PC-3 (cell line): ENCODE data around the gene KRT35. TPM values are rescaled to one million over a fixed set of nuclear protein-coding genes. Genes with fewer than 3 reads are reported as not detected.

ENCODE experiments used
- ATAC-seq: fragments of 200-7000 bp; cut with Tn5 transposase; 2 replicates; pipeline ENCODE4 v1.9.1; 2020; ENCODE audit warnings: mild to moderate bottlenecking, moderate library complexity
- BruUV-seq: library from RNA; stranded (reverse); fragments of 400-500 nt; replicated peaks from 2 replicates; lab custom pipeline; 2021; lab: Mats Ljungman, UMichigan
- CTCF ChIA-PET: fragments of 300-600 bp; sonication (Branson Sonifier 250); formaldehyde crosslinking; loops from one replicate; lab custom pipeline; 2022; ENCODE audit warnings: antibody characterized with exemption; lab: Charles Lee
- POLR2A ChIA-PET: fragments of 300-600 bp; sonication (Branson Sonifier 250); formaldehyde crosslinking; loops from one replicate; lab custom pipeline; 2022; ENCODE audit warnings: antibody characterized with exemption; ENCODE audit not compliant: unreplicated experiment; lab: Charles Lee
- DNase-seq: peaks from one replicate; pipeline ENCODE4 v3.0.0-alpha.2; 2015
- H2AFZ ChIP-seq: fragments of 300-600 bp; sonication (generic); 2 replicates; pipeline ENCODE4 v1.6.0; 2016; ENCODE audit warnings: antibody characterized with exemption, low read length
- H3F3A ChIP-seq: fragments of 300-600 bp; sonication (generic); one replicate; pipeline ENCODE4 v1.6.0; 2017; ENCODE audit warnings: antibody characterized with exemption, low read length, control low read depth, mild to moderate bottlenecking; ENCODE audit not compliant: unreplicated experiment
- H3K27ac ChIP-seq: fragments of 300-600 bp; sonication (generic); 2 replicates; pipeline ENCODE4 v1.5.1; 2016; ENCODE audit warnings: mild to moderate bottlenecking, low read length
- H3K27me3 ChIP-seq: fragments of 300-600 bp; sonication (generic); 2 replicates; pipeline ENCODE4 v1.6.1; 2016; ENCODE audit warnings: low read length, mixed read lengths
- H3K36me3 ChIP-seq: fragments of 300-600 bp; sonication (generic); 2 replicates; pipeline ENCODE4 v1.6.1; 2016; ENCODE audit warnings: low read depth, mixed run types, low read length, mixed read lengths
- H3K4me1 ChIP-seq: fragments of 300-600 bp; sonication (generic); 2 replicates; pipeline ENCODE4 v1.5.1; 2016; ENCODE audit warnings: low read length; ENCODE audit not compliant: insufficient read depth
- H3K4me2 ChIP-seq: fragments of 300-600 bp; sonication (generic); 2 replicates; pipeline ENCODE4 v1.6.0; 2016; ENCODE audit warnings: low read length
- H3K4me3 ChIP-seq: fragments of 300-600 bp; sonication (generic); 2 replicates; pipeline ENCODE4 v1.5.1; 2016; ENCODE audit warnings: mild to moderate bottlenecking, low read length, mixed read lengths
- H3K79me2 ChIP-seq: fragments of 300-600 bp; sonication (generic); 2 replicates; pipeline ENCODE4 v1.6.1; 2017; ENCODE audit warnings: low read length, mixed read lengths
- H3K9ac ChIP-seq: fragments of 300-600 bp; sonication (generic); 2 replicates; pipeline ENCODE4 v1.6.0; 2016; ENCODE audit warnings: mild to moderate bottlenecking, low read length
- H3K9me2 ChIP-seq: fragments of 300-600 bp; sonication (generic); replicated peaks from 2 replicates; pipeline ENCODE4 v1.6.1; 2016; ENCODE audit warnings: mixed run types, low read length, mixed read lengths
- H3K9me3 ChIP-seq: fragments of 300-600 bp; sonication (generic); 2 replicates; pipeline ENCODE4 v1.6.1; 2016; ENCODE audit warnings: low read length, mixed read lengths
- H4K20me1 ChIP-seq: fragments of 300-600 bp; sonication (generic); 2 replicates; pipeline ENCODE4 v1.6.1; 2016; ENCODE audit warnings: low read length, mixed read lengths
- EZH2 ChIP-seq: fragments of 300-600 bp; sonication (generic); IDR thresholded peaks from one replicate; pipeline ENCODE4 v1.6.1; 2017; ENCODE audit warnings: antibody characterized with exemption, mild to moderate bottlenecking, low read length; ENCODE audit not compliant: unreplicated experiment
- EZH2phosphoT487 ChIP-seq: fragments of 300-600 bp; sonication (generic); IDR thresholded peaks from 2 replicates; pipeline ENCODE4 v1.6.1; 2018; ENCODE audit warnings: mild to moderate bottlenecking, antibody characterized with exemption, low read length, borderline replicate concordance
- intact Hi-C: fragments of 100-400 bp; cut with micrococcal nuclease; formaldehyde crosslinking; loops from 2 replicates; pipeline ENCODE4 v1.9.0; 2023
- total RNA-seq: library from RNA; depleted of rRNA; stranded (reverse); fragments of >200 nt; gene quantifications from 2 replicates; pipeline ENCODE4 v1.2.3, GENCODE V29; 2014
- TF ChIP-seq, protein P1 (sequence below): fragments of 300-600 bp; sonication (generic); conservative IDR thresholded peaks from 2 replicates; pipeline ENCODE4 v1.5.1; 2017; ENCODE audit warnings: antibody characterized with exemption, low read depth, mild to moderate bottlenecking, low read length

Gene KRT35
- total RNA-seq, 1 experiment from 2014 or later: not detected

DNA sequence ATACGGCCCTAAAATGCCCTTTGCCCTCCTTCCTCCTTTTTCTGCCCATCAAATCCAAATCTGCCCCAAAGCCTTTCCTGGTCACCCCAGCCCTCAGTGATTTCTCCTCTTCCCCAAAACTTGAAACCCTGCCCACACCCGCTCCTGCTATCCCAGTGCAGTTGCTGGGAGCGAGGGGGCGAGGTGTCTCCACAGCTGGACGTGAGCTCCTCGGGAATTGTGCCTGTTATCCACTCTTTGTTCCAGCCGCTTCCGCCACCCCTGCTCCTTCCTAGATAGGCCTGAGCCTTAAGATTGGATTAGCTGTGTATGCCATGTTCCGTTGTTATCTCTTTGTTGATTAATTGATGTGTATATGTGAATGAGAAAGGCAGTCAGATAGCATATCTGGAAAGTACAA, 2.6 kb upstream of the KRT35 start:
- no peaks in the 10 kb centered on the region for H3K36me3 ChIP-seq
- no peaks in the 10 kb centered on the region for H3K9me2 ChIP-seq
- H3K27ac ChIP-seq: no peak overlapping the region
- ChIA-PET CTCF (no interaction called here), POLR2A (no interaction called here)
- TF ChIP-seq EZH2 (no peak), EZH2phosphoT487 (no peak)
- TF ChIP-seq, protein P1, sequence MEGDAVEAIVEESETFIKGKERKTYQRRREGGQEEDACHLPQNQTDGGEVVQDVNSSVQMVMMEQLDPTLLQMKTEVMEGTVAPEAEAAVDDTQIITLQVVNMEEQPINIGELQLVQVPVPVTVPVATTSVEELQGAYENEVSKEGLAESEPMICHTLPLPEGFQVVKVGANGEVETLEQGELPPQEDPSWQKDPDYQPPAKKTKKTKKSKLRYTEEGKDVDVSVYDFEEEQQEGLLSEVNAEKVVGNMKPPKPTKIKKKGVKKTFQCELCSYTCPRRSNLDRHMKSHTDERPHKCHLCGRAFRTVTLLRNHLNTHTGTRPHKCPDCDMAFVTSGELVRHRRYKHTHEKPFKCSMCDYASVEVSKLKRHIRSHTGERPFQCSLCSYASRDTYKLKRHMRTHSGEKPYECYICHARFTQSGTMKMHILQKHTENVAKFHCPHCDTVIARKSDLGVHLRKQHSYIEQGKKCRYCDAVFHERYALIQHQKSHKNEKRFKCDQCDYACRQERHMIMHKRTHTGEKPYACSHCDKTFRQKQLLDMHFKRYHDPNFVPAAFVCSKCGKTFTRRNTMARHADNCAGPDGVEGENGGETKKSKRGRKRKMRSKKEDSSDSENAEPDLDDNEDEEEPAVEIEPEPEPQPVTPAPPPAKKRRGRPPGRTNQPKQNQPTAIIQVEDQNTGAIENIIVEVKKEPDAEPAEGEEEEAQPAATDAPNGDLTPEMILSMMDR: no peak
- peaks cover 6% of the 10 kb centered on the region; the same call in 1 of the 2 replicates for H3K4me1 ChIP-seq
- H3K79me2 ChIP-seq: no peaks in the 10 kb centered on the region
- no peak for DNase-seq
- intact Hi-C loops: no loop called here
- ATAC-seq: no peak
- BruUV-seq: no TSS peak
- no peaks in the 10 kb centered on the region for H4K20me1 ChIP-seq
- H3K4me2 ChIP-seq: no peak overlapping the region
- H3K4me3 ChIP-seq: no peak overlapping the region
- no peak overlapping the region for H3K9ac ChIP-seq
- H3F3A ChIP-seq: no peaks in the 10 kb centered on the region
- H3K27me3 ChIP-seq: no peaks in the 10 kb centered on the region
- H2AFZ ChIP-seq: no peak overlapping the region
- H3K9me3 ChIP-seq: no peaks in the 10 kb centered on the region

- no TSS peak for BruUV-seq
- Histone ChIP-seq H3F3A (no peaks in the 10 kb centered on the region), H3K27me3 (no peaks in the 10 kb centered on the region), H3K36me3 (no peaks in the 10 kb centered on the region), H3K4me1 (peaks cover 6% of the 10 kb centered on the region; the same call in 1 of the 2 replicates), H2AFZ (no peak overlapping the region), H4K20me1 (no peaks in the 10 kb centered on the region), H3K9me2 (no peaks in the 10 kb centered on the region), H3K4me2 (no peak overlapping the region), H3K79me2 (no peaks in the 10 kb centered on the region), H3K9ac (no peak overlapping the region), H3K9me3 (no peaks in the 10 kb centered on the region), H3K4me3 (no peak overlapping the region), H3K27ac (no peak overlapping the region)
- TF ChIP-seq, protein P1: no peak
- no peak for TF ChIP-seq EZH2
- no peak for TF ChIP-seq EZH2phosphoT487
- ChIA-PET CTCF (no interaction called here), POLR2A (no interaction called here)
- intact Hi-C loops: no loop called here
- ATAC-seq (no peak), DNase-seq (no peak)
These were observed 370 bp downstream of the KRT35 start for GRCh38 chr17:41480581-41480980.

DNA sequence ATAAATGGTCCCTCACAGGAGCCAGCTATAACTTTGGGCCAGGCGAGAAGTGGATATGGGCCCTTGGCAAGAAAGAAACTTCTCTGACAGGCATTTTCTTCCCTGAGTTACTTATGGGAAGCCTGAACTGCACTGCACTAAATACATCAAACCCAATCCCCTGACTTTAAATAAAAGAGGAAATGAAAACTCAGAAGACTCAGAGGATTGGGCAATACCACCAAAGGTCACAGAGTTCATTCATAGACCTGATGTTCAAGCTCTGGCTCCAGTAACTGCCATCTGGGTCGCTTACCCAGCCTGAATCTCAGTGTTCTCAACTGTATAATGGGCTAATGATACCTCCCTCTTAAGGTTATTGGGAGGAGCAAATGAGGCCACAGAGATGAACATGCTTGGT, 815 bp downstream of the KRT35 start:
- H3K9ac ChIP-seq: no peak overlapping the region
- DNase-seq (no peak), ATAC-seq (no peak)
- H3K36me3 ChIP-seq: no peaks in the 10 kb centered on the region
- H3K9me2 ChIP-seq: no peaks in the 10 kb centered on the region
- H4K20me1 ChIP-seq: no peaks in the 10 kb centered on the region
- no peak for TF ChIP-seq EZH2phosphoT487
- TF ChIP-seq, protein P1: no peak
- TF ChIP-seq EZH2: no peak
- H3K4me2 ChIP-seq: no peak overlapping the region
- H3K9me3 ChIP-seq: no peaks in the 10 kb centered on the region
- BruUV-seq: no TSS peak
- no peaks in the 10 kb centered on the region for H3K27me3 ChIP-seq
- H3K27ac ChIP-seq: no peak overlapping the region
- H3K4me1 ChIP-seq: peaks cover 6% of the 10 kb centered on the region; the same call in 1 of the 2 replicates
- H2AFZ ChIP-seq: no peak overlapping the region
- H3F3A ChIP-seq: no peaks in the 10 kb centered on the region
- H3K79me2 ChIP-seq: no peaks in the 10 kb centered on the region
- intact Hi-C loops: no loop called here
- CTCF ChIA-PET: no interaction called here
- H3K4me3 ChIP-seq: no peak overlapping the region
- POLR2A ChIA-PET: no interaction called here
